Measurements from ENCODE around the gene CAD.

Gene CAD

GRCh38 chr2:27231921-27232320 lies 14.8 kb downstream of the CAD start:
- no peak overlapping the region for H3K4me3 ChIP-seq (ENCODE audit: low read depth, low read length)
- no peak for DNase-seq (ENCODE audit: low read depth)
- TF ChIP-seq, protein P1, sequence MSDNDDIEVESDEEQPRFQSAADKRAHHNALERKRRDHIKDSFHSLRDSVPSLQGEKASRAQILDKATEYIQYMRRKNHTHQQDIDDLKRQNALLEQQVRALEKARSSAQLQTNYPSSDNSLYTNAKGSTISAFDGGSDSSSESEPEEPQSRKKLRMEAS (IDR thresholded peaks at IDR 0.05; ENCODE audit: low read depth, low read length): no peak
- no peak for TF ChIP-seq POLR2A (IDR thresholded peaks at IDR 0.05; ENCODE audit: extremely low read depth, insufficient read length)
- TF ChIP-seq, protein P2, sequence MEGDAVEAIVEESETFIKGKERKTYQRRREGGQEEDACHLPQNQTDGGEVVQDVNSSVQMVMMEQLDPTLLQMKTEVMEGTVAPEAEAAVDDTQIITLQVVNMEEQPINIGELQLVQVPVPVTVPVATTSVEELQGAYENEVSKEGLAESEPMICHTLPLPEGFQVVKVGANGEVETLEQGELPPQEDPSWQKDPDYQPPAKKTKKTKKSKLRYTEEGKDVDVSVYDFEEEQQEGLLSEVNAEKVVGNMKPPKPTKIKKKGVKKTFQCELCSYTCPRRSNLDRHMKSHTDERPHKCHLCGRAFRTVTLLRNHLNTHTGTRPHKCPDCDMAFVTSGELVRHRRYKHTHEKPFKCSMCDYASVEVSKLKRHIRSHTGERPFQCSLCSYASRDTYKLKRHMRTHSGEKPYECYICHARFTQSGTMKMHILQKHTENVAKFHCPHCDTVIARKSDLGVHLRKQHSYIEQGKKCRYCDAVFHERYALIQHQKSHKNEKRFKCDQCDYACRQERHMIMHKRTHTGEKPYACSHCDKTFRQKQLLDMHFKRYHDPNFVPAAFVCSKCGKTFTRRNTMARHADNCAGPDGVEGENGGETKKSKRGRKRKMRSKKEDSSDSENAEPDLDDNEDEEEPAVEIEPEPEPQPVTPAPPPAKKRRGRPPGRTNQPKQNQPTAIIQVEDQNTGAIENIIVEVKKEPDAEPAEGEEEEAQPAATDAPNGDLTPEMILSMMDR (IDR thresholded peaks at IDR 0.05; ENCODE audit: low read depth, low read length): no peak
- TF ChIP-seq MYC (IDR thresholded peaks at IDR 0.05; ENCODE audit: low read depth, low read length): no peak

GRCh38 chr2:27233341-27233740 lies 16.2 kb downstream of the CAD start:
- TF ChIP-seq, protein P2 (IDR thresholded peaks at IDR 0.05; ENCODE audit: low read depth, low read length): no peak
- TF ChIP-seq, protein P1 (IDR thresholded peaks at IDR 0.05; ENCODE audit: low read depth, low read length): no peak
- TF ChIP-seq MYC (IDR thresholded peaks at IDR 0.05; ENCODE audit: low read depth, low read length) (no peak), POLR2A (IDR thresholded peaks at IDR 0.05; ENCODE audit: extremely low read depth, insufficient read length) (no peak)
- no peak overlapping the region for H3K4me3 ChIP-seq (ENCODE audit: low read depth, low read length)
- DNase-seq (ENCODE audit: low read depth): no peak

DNA sequence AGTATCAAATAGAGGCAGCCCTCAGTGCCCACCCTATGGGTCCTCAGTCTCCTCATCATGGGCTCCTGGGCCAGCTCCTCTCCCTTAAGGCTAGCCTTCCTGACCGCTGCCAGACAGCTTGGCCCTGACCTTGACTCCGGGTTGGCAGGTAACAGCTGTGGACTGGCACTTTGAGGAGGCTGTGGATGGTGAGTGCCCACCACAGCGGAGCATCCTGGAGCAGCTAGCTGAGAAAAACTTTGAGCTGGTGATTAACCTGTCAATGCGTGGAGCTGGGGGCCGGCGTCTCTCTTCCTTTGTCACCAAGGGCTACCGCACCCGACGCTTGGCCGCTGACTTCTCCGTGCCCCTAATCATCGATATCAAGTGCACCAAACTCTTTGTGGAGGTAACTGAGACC lies 19.0 kb downstream of the CAD start:
- no peak for TF ChIP-seq MYC (IDR thresholded peaks at IDR 0.05; ENCODE audit: low read depth, low read length)
- no peak overlapping the region for H3K4me3 ChIP-seq (ENCODE audit: low read depth, low read length)

GRCh38 chr2:27236626-27237025 lies 19.5 kb downstream of the CAD start:
- no peak overlapping the region for H3K4me3 ChIP-seq (ENCODE audit: low read depth, low read length)
- DNase-seq (ENCODE audit: low read depth): no peak
- TF ChIP-seq, protein P1 (IDR thresholded peaks at IDR 0.05; ENCODE audit: low read depth, low read length): no peak
- TF ChIP-seq, protein P2 (IDR thresholded peaks at IDR 0.05; ENCODE audit: low read depth, low read length): no peak
- TF ChIP-seq MYC (IDR thresholded peaks at IDR 0.05; ENCODE audit: low read depth, low read length) (no peak), POLR2A (IDR thresholded peaks at IDR 0.05; ENCODE audit: extremely low read depth, insufficient read length) (no peak)

More for the DNA sequence above, 19.0 kb downstream of the CAD start:
- DNase-seq (ENCODE audit: low read depth): no peak

DNA sequence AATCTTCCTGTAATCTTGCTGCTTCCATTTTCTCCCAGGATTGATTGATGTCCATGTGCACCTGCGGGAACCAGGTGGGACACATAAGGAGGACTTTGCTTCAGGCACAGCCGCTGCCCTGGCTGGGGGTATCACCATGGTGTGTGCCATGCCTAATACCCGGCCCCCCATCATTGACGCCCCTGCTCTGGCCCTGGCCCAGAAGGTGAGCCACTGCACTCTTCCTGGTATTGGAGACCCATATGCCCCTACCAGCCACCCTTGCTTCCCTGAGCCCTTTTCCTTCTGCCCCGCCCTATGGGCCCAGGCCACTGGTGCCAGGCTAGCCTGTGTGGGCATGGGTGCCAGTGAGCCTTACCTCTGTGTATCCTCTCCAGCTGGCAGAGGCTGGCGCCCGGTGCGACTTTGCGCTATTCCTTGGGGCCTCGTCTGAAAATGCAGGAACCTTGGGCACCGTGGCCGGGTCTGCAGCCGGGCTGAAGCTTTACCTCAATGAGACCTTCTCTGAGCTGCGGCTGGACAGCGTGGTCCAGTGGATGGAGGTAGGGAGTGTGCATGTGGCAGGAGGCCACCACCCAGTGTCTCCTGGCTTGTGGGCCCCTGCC lies 20.3 kb downstream of the CAD start:
- DNase-seq (ENCODE audit: low read depth): no peak
- TF ChIP-seq, protein P2 (IDR thresholded peaks at IDR 0.05; ENCODE audit: low read depth, low read length): no peak
- TF ChIP-seq POLR2A (IDR thresholded peaks at IDR 0.05; ENCODE audit: extremely low read depth, insufficient read length): no peak
- H3K4me3 ChIP-seq (ENCODE audit: low read depth, low read length): no peak overlapping the region

- no peak for DNase-seq (ENCODE audit: low read depth)
- no peak overlapping the region for H3K4me3 ChIP-seq (ENCODE audit: low read depth, low read length)
- TF ChIP-seq, protein P2 (IDR thresholded peaks at IDR 0.05; ENCODE audit: low read depth, low read length): no peak
- TF ChIP-seq MYC (IDR thresholded peaks at IDR 0.05; ENCODE audit: low read depth, low read length) (no peak), POLR2A (IDR thresholded peaks at IDR 0.05; ENCODE audit: extremely low read depth, insufficient read length) (no peak)
- TF ChIP-seq, protein P1 (IDR thresholded peaks at IDR 0.05; ENCODE audit: low read depth, low read length): no peak
These were observed 21.8 kb downstream of the CAD start for GRCh38 chr2:27238976-27239375.

Data from NB4 (cell line).